ENCODE results near the gene DNAAF8. TPM values are rescaled to one million over a fixed set of nuclear protein-coding genes. Genes with fewer than 3 reads are reported as not detected.

The DNAAF8 gene
- total and polyA plus RNA-seq, 2 of the 4 experiments (the other 2 are of a cell fraction): 0.54 to 1.7 TPM

- dilution Hi-C loops (cut with HindIII; ENCODE audit: low sequenced_read_pairs, unreplicated experiment) (no loop called here), intact Hi-C loops (cut with micrococcal nuclease) (no loop called here), in situ Hi-C loops (cut with MboI; ENCODE audit: low sequenced_read_pairs) (no loop called here)
- Histone ChIP-seq H3K27ac (ENCODE audit: insufficient read depth, low read length) (no peak overlapping the region), H3K79me1 (ENCODE audit: low read depth in 1 of 2, low read length in 2 of 2) (peaks cover 0 to 11% of the 10 kb centered on the region in 2 experiments; a peak in 2 of 4 replicates), H3K9me1 (ENCODE audit: insufficient read depth, low read length) (0 out of 2 replicates have a peak, but pooled peaks cover 3% of the 10 kb centered on the region), H2BK5ac (ENCODE audit: low read depth, low read length, poor library complexity, severe bottlenecking) (no peak overlapping the region), H3K4ac (ENCODE audit: low read depth, low read length) (no peak overlapping the region), H2BK120ac (ENCODE audit: low read depth, low read length) (no peak overlapping the region), H2BK20ac (ENCODE audit: low read depth, low read length) (no peak overlapping the region), H4K5ac (ENCODE audit: low read depth, low read length) (no peak overlapping the region), H2AFZ (replicated peaks; ENCODE audit: low read length, poor library complexity) (no peak overlapping the region), H3K14ac (replicated peaks; ENCODE audit: low read depth, low read length) (no peak overlapping the region), H3K27me3 (ENCODE audit: control insufficient read depth, insufficient read depth, low read length) (no peaks in the 10 kb centered on the region), H2BK15ac (ENCODE audit: low read depth, low read length) (no peak overlapping the region), H2AK9ac (replicated peaks; ENCODE audit: low read depth, low read length, poor library complexity) (no peak overlapping the region), H3K23ac (ENCODE audit: low read depth, low read length) (no peak overlapping the region), H2AK5ac (ENCODE audit: low read depth, low read length) (no peak overlapping the region), H3K4me1 (ENCODE audit: control insufficient read depth, insufficient read depth, low read length) (no peaks in the 10 kb centered on the region), H4K91ac (ENCODE audit: insufficient read depth, low read depth, low read length) (no peak overlapping the region), H3K36me3 (ENCODE audit: control insufficient read depth, insufficient read depth, low read length) (peaks cover 42% of the 10 kb centered on the region), H4K20me1 (ENCODE audit: insufficient read depth, low read length) (0 out of 2 replicates have a peak, but pooled peaks cover 2% of the 10 kb centered on the region), H3K9me3 (ENCODE audit: control insufficient read depth, insufficient read depth, low read length) (no peaks in the 10 kb centered on the region), H3K18ac (ENCODE audit: low read depth, low read length) (no peak overlapping the region), H4K8ac (ENCODE audit: low read depth in 2 of 2, low read length in 2 of 2) (no peak overlapping the region), H3K4me3 (ENCODE audit: insufficient read depth, low read depth, low read length) (no peak overlapping the region), H3K4me2 (ENCODE audit: low read depth, low read length) (no peak overlapping the region), H3K9ac (ENCODE audit: low read depth, low read length) (no peak overlapping the region), H3K56ac (ENCODE audit: extremely low read depth, insufficient read depth, low read length) (no peak overlapping the region)
- DNase-seq (no peak), ATAC-seq (ENCODE audit: low read depth) (no peak)
- no TSS peak for BruUV-seq (replicated peaks)
- WGBS, 2 experiments (ENCODE audit: extremely low coverage in 2 of 2, insufficient read length in 1 of 2): 100% methylated on average over 2 of the region's 8 CpGs; no CpG with 5 or more reads in 1 of the 2 experiments
- CTCF ChIA-PET: no interaction called here
- TF ChIP-seq POLR2A (IDR thresholded peaks at IDR 0.05; ENCODE audit: low read depth, low read length): no peak
- no peak for TF ChIP-seq FOS (IDR thresholded peaks at IDR 0.05; ENCODE audit: low read depth, low read length)
- TF ChIP-seq MAFK (IDR thresholded peaks at IDR 0.05; ENCODE audit: low read depth, low read length): no peak
- TF ChIP-seq BHLHE40 (IDR thresholded peaks at IDR 0.05; ENCODE audit: low read depth, low read length): no peak
- no peak for TF ChIP-seq RFX5 (IDR thresholded peaks at IDR 0.05; ENCODE audit: low read depth, low read length)
- TF ChIP-seq, protein P1, sequence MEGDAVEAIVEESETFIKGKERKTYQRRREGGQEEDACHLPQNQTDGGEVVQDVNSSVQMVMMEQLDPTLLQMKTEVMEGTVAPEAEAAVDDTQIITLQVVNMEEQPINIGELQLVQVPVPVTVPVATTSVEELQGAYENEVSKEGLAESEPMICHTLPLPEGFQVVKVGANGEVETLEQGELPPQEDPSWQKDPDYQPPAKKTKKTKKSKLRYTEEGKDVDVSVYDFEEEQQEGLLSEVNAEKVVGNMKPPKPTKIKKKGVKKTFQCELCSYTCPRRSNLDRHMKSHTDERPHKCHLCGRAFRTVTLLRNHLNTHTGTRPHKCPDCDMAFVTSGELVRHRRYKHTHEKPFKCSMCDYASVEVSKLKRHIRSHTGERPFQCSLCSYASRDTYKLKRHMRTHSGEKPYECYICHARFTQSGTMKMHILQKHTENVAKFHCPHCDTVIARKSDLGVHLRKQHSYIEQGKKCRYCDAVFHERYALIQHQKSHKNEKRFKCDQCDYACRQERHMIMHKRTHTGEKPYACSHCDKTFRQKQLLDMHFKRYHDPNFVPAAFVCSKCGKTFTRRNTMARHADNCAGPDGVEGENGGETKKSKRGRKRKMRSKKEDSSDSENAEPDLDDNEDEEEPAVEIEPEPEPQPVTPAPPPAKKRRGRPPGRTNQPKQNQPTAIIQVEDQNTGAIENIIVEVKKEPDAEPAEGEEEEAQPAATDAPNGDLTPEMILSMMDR (conservative IDR thresholded peaks at IDR 0.05; ENCODE audit: low read depth, low read length): no peak
- TF ChIP-seq RAD21 (IDR thresholded peaks at IDR 0.05; ENCODE audit: low read length): no peak
- TF ChIP-seq MAZ (IDR thresholded peaks at IDR 0.05; ENCODE audit: borderline replicate concordance, low read depth, low read length): no peak
- TF ChIP-seq SMC3 (IDR thresholded peaks at IDR 0.05; ENCODE audit: low read depth, low read length): no peak
- TF ChIP-seq ELK1 (IDR thresholded peaks at IDR 0.05; ENCODE audit: borderline replicate concordance, low read depth, low read length): no peak
- TF ChIP-seq RCOR1 (IDR thresholded peaks at IDR 0.05; ENCODE audit: insufficient replicate concordance, low read length): no peak
- TF ChIP-seq MXI1 (IDR thresholded peaks at IDR 0.05; ENCODE audit: borderline replicate concordance, low read depth, low read length): no peak
- TF ChIP-seq USF2 (IDR thresholded peaks at IDR 0.05; ENCODE audit: low read depth, low read length): no peak
- no peak for TF ChIP-seq CHD1 (IDR thresholded peaks at IDR 0.05; ENCODE audit: low read depth, low read length)
- POLR2A ChIA-PET (ENCODE audit: unreplicated experiment): no interaction called here
Measured at GRCh38 chr16:4704491-4704890, 29.8 kb upstream of the DNAAF8 start.

All from IMR-90 (cell line).